Tibial nerve (tissue), 4 donors: ENCODE measurements around the gene NAGLU.
A peak's percentile ranks its signal among the peaks of the same experiment; 100 is the strongest.

Source experiments
- CTCF ChIP-seq, 5 experiments: fragments of 200-600 bp in 3 of 5; fragments of 450-650 bp in 2 of 5; sonication (generic) in 3 of 5; IDR thresholded peaks; one replicate each; pipeline ENCODE4 v1.5.1; 2016 to 2019; ENCODE audit warnings: antibody characterized with exemption in 5 of 5, mild to moderate bottlenecking in 3 of 5, moderate library complexity in 2 of 5
- EP300 ChIP-seq, 2 donors: sonication (generic); formaldehyde crosslinking; IDR thresholded peaks; one replicate each; pipeline ENCODE4 v1.6.1; 2017; ENCODE audit warnings: antibody characterized with exemption in 2 of 2, mild to moderate bottlenecking in 1 of 2
- POLR2A ChIP-seq, 2 donors: fragments of 450-650 bp; IDR thresholded peaks; one replicate each; pipeline ENCODE4 v1.6.1; 2017; ENCODE audit warnings: antibody characterized with exemption in 2 of 2, mild to moderate bottlenecking in 2 of 2, moderate library complexity in 2 of 2

GRCh38 chr17:42578282-42578869 lies 42.3 kb downstream of the NAGLU start:
- no peak for TF ChIP-seq POLR2A (IDR thresholded peaks at IDR 0.05)
- peak; percentile 65 to 78 (median 76) for TF ChIP-seq CTCF (IDR thresholded peaks at IDR 0.05)
- no peak for TF ChIP-seq EP300 (IDR thresholded peaks at IDR 0.05)
